Activated T-helper 2 cell treated with anti-CD3 and anti-CD28 coated beads, Interferon-gamma antibody, Interleukin-2, Interleukin-4, amounts not matched to agents 10 μg/mL and 5 μg/mL and 100 μg/mL, durations not matched to agents 14 hours and 24 hours and 36 hours (primary cell): ENCODE measurements around the gene EMD. TPM values are rescaled to one million over a fixed set of nuclear protein-coding genes. Genes with fewer than 3 reads are reported as not detected.
"Not testable (repeated sequence)": the region's sequence is repeated elsewhere in the genome, so short reads cannot be mapped to it uniquely, and the experiment has no call there.

Experiments
- DNase-seq: peaks from one replicate; pipeline ENCODE4 v3.0.0; 2021; ENCODE audit warnings: low spot score
- H3K27ac Mint-ChIP-seq: one replicate; pipeline ENCODE4 v1.8.0; 2021; ENCODE audit warnings: mixed read lengths
- H3K27me3 Mint-ChIP-seq: one replicate; pipeline ENCODE4 v1.8.0; 2021; ENCODE audit warnings: low read depth, mixed read lengths
- H3K36me3 Mint-ChIP-seq: one replicate; pipeline ENCODE4 v1.8.0; 2021; ENCODE audit warnings: low read depth, mixed read lengths
- H3K4me1 Mint-ChIP-seq: one replicate; pipeline ENCODE4 v1.8.0; 2021; ENCODE audit warnings: low read depth, mixed read lengths
- H3K4me3 Mint-ChIP-seq: one replicate; pipeline ENCODE4 v1.8.0; 2021; ENCODE audit warnings: low read depth, mild to moderate bottlenecking, moderate library complexity, mixed read lengths
- H3K9me3 Mint-ChIP-seq: one replicate; pipeline ENCODE4 v1.8.0; 2021; ENCODE audit warnings: mixed read lengths
- intact Hi-C: fragments of 100-400 bp; cut with micrococcal nuclease; formaldehyde crosslinking; loops from one replicate; pipeline ENCODE4 v1.15.1; 2023
- total RNA-seq: library from RNA; stranded (reverse); gene quantifications from 2 replicates; pipeline ENCODE4 v1.2.3, GENCODE V29; 2022

The EMD gene
- 95.6 and 98.8 TPM in 2 replicates for total RNA-seq

DNA sequence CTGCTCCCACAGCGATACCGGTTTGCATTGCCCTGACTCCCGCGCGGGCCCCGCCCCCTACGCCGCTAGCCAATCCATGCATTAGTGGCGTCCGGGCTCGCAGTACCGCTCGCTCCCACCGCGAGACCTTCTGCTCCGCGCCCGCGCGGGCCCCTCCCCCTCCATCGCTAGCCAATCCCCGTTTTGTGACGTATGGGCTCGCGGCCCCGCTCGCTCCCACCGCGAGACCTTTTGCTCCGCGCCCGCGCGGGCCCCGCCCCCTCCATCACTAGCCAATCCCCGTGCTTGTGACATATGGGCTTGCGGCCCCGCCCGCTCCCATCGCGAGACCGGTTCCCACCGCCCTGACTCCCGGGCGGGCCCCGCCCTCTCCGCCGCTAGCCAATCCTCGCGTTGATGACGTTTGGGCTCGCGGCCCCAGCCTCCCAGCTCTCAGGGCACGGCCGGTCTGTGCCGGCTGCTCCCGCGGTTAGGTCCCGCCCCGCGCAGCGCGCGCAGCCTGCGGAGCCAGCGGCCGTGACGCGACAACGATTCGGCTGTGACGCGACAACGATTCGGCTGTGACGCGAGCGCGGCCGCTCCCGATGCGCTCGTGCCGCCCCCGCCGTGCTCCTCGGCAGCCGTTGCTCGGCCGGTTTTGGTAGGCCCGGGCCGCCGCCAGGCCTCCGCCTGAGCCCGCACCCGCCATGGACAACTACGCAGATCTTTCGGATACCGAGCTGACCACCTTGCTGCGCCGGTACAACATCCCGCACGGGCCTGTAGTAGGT lies at the start of gene EMD:
Gene EMD (plus strand): TSS at position 497 of the 770 bp plus-strand sequence. CDS start 190 bp downstream, at position 687.
- intact Hi-C loops = loop anchor here (1.0 to 10.0 kb wide), 3 partner anchors 10 to 454 kb away; partner anchors contain the start of genes ARHGAP4, HCFC1 and TMEM187
- peak; percentile 96 for DNase-seq
- no peaks in the 10 kb centered on the region for H3K9me3 Mint-ChIP-seq

DNA sequence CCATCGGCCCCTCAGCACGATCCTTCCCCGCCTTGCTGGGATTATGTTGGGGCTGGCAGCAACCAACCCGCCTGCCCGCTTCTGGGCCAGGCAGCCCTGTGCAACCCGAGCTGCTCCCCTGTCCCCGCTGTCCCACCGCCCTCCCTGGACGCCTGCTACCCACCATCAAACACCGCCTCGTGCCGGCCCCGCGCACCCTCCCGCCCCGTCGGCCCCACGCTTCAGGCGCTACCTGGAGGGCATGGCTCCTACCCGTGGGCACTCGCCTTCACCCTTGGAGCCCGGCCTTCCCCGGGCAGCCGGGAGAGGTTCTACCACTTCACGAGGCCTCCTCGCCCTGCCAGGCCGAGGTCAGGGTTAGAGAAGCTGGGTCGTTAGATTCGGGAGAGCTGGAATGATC lies 46.5 kb upstream of the EMD start:
- Mint-ChIP-seq H3K36me3 (no peaks in the 10 kb centered on the region), H3K4me1 (peaks cover 27% of the 10 kb centered on the region), H3K27me3 (no peaks in the 10 kb centered on the region), H3K9me3 (no peaks in the 10 kb centered on the region), H3K4me3 (no peak overlapping the region), H3K27ac (no peak overlapping the region)
- DNase-seq = no peak
- intact Hi-C loops = no loop called here

More for the DNA sequence above, at the start of gene EMD:
- peak within 1 kb of the TSS; percentile 88 for H3K27ac Mint-ChIP-seq
- no peaks in the 10 kb centered on the region for H3K27me3 Mint-ChIP-seq
- H3K36me3 Mint-ChIP-seq = peaks cover 13% of the 10 kb centered on the region
- peaks cover 9% of the 10 kb centered on the region for H3K4me1 Mint-ChIP-seq
- peak within 1 kb of the TSS; percentile 87 for H3K4me3 Mint-ChIP-seq

DNA sequence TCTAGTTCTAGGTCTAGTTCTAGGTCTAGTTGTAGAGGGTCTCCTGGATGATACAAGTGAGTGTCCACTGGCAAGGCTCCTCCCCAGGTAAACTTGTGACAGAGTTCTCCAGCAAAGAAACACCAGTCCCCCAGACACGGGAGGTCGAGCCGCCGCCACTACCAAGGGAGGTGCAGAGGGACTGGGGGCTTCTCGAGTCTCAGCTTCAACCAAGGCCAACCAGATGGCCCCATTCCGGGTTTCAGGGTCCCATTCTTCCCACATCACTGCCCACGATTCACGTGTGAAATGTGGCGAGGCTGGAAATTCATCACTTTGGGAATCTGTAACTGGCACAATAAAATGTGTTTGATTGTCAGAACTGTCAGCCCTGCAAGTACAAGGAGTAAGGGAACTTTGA lies 46.0 kb upstream of the EMD start:
- Mint-ChIP-seq H3K4me1 (peaks cover 24% of the 10 kb centered on the region), H3K4me3 (no peak overlapping the region), H3K9me3 (no peaks in the 10 kb centered on the region), H3K27ac (no peak overlapping the region), H3K36me3 (no peaks in the 10 kb centered on the region), H3K27me3 (no peaks in the 10 kb centered on the region)
- DNase-seq = no peak
- intact Hi-C loops = no loop called here

DNA sequence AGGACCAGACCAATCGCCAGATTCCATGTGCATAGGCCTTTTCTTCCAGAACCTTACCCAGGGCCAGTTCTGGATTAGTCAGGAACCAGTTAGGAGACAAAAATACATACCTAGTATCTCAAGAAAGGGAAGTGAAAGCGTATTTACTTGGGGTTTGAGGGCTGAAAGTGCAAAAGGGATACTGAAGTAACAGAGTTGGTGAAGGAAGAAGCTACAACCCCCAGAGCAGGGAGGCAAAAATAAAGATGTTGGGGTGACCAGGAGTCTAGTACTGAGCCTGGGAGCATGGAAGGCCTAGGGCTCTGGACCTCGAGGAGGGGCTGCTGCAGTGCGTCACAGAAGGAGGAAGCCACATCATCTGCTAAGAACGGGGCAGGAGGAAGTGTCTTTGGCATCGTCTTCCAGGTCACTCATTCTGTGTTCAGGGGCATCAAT lies 45.2 kb upstream of the EMD start:
- Mint-ChIP-seq H3K27me3 (no peaks in the 10 kb centered on the region), H3K4me3 (peak overlapping the region; percentile 22), H3K36me3 (no peaks in the 10 kb centered on the region), H3K4me1 (peaks cover 21% of the 10 kb centered on the region), H3K9me3 (no peaks in the 10 kb centered on the region), H3K27ac (peak overlapping the region; percentile 88)
- DNase-seq = no peak
- intact Hi-C loops = no loop called here

DNA sequence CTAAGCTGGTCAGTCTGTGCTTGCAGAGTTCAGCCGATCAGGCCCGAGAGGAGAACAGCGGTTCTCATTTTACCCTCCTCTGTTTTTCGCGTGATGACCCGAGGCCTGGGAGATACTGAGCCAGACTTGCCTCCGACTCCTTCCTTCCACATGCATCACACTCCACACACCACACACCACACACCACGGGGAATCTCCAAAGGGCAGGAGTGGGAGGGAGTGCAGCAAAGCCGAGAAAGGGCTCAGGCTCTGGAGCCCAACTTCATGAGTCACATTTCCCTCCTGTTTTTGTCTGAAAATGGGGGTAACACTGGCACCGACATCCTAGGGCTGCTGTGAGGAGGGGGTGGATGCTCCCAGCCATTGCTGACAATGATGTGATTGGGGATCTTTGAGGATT lies 44.6 kb upstream of the EMD start:
- Mint-ChIP-seq H3K27ac (peak overlapping the region; percentile 88), H3K27me3 (no peaks in the 10 kb centered on the region), H3K36me3 (no peaks in the 10 kb centered on the region), H3K4me3 (no peak overlapping the region), H3K4me1 (peaks cover 21% of the 10 kb centered on the region), H3K9me3 (no peaks in the 10 kb centered on the region)
- DNase-seq = no peak
- intact Hi-C loops = no loop called here

DNA sequence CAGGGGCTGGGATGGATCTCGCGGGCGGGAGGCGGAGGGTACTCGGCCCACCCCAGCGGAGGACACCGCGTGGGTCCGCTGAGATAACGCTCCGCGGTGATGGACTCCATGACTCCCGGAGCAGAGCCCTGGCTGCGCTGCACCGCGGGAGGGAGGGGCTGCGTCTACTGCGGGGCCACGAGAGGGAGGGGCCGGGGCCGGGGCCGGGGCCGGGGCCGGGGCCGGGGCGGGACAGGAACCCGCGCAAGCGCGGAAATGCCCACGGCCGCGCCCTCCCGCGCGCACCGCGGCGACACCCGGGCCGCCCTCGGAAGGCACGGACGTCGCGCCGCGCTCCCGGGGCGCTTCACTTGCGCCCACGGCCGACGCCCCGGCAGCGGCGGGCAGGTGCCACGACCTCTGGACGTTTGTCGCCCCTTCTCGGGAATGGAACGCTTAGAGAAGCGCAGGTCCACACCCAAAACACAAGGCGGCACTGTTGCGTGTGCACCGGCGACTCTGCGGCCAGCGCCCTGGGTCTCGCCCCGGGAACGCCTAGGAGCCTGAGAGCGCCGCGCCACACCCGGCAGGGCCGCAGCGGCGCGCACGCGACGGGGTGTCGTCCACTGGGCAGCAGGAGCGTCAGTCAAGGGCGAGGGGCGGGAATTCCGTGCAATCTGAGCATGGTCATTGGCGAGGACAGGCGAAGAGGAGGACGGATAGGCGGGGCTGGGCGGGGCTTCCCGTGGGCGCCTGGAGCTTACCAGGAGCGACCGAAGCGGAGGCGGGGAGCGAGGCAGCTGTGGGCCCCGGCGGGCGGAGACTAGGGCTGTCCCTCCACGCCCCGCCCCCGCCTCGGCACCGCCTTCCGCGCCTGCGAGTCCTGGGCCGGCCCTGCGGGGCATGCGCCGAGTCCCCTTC lies 37.4 kb upstream of the EMD start:
- H3K27ac Mint-ChIP-seq, H3K36me3 Mint-ChIP-seq, H3K27me3 Mint-ChIP-seq, H3K4me3 Mint-ChIP-seq, H3K4me1 Mint-ChIP-seq, intact Hi-C loops, H3K9me3 Mint-ChIP-seq, DNase-seq: not testable (repeated sequence)

DNA sequence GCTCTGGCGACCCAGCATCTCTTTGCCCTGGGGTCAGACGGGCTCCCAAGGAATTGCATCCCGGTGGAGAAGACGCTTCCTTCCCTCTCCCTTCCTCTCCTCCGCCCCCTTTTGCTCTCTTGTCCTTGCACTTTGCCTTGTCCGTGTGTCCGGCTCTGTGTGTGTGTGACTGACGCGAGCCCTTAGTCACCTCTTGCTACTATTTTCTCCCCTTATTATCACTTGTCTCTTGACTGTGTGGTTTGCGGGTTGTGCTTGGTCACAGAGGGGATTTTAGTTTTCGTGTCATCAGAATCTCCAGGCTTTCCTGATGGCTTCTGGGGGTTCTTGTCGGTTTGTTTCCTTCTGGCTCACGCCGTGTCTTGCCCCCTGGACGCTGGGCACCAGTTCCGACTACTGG lies 36.0 kb upstream of the EMD start:
- H3K36me3 Mint-ChIP-seq, H3K27me3 Mint-ChIP-seq, H3K27ac Mint-ChIP-seq, DNase-seq, intact Hi-C loops, H3K4me3 Mint-ChIP-seq, H3K9me3 Mint-ChIP-seq, H3K4me1 Mint-ChIP-seq: not testable (repeated sequence)

DNA sequence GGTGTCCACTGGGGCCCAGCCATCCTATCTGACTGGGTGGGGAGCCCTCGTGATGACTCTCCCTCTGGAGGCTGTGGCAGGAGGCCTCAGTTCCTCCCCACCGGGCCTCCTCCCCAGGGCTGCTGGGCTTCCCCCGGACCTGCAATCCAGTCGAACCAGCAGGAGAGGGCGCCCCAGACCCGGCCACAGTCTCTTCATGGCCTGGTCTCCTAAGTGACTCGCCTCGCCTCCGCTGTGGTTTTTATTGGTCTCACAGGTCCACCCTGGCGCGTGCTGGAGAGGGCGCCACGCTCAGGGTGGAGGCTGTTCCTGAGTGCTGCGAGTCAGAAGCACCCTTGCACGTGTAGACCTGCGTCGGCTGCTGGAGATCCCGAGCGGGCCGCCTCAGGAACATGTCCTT lies 35.5 kb upstream of the EMD start:
- DNase-seq, H3K27me3 Mint-ChIP-seq, H3K27ac Mint-ChIP-seq, H3K4me1 Mint-ChIP-seq, H3K9me3 Mint-ChIP-seq, H3K4me3 Mint-ChIP-seq, intact Hi-C loops, H3K36me3 Mint-ChIP-seq: not testable (repeated sequence)

DNA sequence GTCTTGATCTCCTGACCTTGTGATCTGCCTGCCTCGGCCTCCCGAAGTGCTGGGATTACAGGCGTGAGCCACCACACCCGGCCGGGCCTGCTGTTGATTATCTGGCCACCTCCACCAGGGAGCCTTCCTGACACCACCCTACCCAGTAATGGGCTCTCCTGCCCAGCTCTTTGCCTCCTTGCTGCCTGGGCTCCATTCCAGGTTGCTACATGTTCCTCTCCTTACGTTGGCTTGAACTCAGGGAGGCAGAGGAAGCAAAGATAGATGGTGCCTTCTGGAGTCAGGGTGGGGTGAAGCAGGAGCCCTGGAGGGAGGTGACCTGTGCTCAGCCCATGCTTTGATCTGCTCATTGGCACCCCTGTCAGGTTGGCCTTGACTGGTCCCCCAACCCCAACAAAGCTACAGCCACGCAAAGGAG lies 31.0 kb upstream of the EMD start:
- intact Hi-C loops = no loop called here
- Mint-ChIP-seq H3K9me3 (no peaks in the 10 kb centered on the region), H3K27ac (peak overlapping the region; percentile 42), H3K4me3 (no peak overlapping the region), H3K36me3 (peaks cover 33% of the 10 kb centered on the region), H3K4me1 (peaks cover 7% of the 10 kb centered on the region), H3K27me3 (no peaks in the 10 kb centered on the region)
- DNase-seq = no peak

DNA sequence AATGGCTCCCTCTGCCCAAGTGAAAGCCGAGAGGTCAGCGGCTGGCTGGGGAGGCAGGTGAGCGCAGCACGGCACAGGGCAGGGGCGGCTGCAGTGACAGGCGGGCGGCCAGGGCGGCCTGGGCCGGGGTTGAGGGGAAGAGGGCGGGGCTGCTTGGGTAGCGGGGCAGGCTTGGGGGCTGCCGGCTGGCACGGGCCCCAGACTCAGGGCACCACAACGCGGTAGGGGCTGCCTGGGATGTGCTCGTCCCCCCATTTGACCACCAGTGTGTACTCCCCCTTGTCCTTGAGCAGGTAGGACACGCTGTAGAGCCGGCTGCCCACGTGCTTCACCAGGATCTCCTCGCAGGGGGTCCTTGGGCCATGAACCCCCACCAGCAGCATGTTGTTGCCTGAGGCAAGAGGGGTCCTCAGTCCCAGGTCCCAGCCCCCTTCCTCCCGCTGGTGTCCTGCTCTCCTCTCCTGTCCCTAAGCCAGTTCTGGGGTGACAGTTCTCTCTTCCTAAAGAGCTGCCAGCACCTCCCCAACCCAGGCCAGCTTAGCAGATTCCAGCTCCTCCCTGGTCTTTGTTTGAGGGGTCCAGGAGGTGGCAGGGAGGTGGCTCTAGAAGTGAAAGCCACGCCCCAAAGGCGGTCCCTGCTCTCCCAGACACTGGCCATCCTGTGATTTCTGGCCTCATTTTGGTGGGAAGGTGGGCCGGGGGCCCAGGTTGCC lies 30.3 kb upstream of the EMD start:
- Mint-ChIP-seq H3K36me3 (peaks cover 39% of the 10 kb centered on the region), H3K4me3 (no peak overlapping the region), H3K4me1 (peaks cover 9% of the 10 kb centered on the region), H3K27ac (no peak overlapping the region), H3K9me3 (no peaks in the 10 kb centered on the region), H3K27me3 (no peaks in the 10 kb centered on the region)
- intact Hi-C loops = no loop called here
- DNase-seq = no peak

DNA sequence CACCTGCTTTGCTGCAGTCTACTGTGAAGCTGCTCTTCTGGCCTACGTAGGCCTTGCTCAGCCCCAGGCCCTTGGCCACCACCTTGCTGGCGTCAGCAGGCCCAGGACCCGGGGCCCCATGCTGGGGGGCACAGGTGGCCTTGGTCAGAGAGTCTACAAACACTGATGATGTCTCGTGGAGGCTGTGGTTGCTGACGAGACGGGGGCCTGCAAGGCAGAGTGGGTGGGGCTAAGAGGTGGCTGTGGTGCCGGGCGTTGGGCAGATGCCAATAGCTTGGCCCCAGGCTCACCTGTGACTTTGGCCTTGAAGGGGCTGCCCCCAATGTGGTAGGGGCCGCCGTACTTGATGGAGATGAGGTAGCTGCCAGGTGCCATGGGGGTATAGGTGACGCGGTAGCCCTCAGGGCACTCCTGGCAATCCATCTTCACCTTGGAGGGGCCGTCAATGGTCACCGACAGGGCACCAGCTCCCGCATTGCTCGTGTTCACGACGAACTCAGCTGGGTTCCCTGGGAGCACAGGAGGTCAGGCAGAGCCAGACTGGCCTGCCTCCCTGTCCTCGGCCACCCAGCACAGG lies 29.6 kb upstream of the EMD start:
- Mint-ChIP-seq H3K4me3 (no peak overlapping the region), H3K27ac (no peak overlapping the region), H3K36me3 (peaks cover 44% of the 10 kb centered on the region), H3K27me3 (no peaks in the 10 kb centered on the region), H3K4me1 (peaks cover 9% of the 10 kb centered on the region), H3K9me3 (no peaks in the 10 kb centered on the region)
- no peak for DNase-seq
- intact Hi-C loops = no loop called here

DNA sequence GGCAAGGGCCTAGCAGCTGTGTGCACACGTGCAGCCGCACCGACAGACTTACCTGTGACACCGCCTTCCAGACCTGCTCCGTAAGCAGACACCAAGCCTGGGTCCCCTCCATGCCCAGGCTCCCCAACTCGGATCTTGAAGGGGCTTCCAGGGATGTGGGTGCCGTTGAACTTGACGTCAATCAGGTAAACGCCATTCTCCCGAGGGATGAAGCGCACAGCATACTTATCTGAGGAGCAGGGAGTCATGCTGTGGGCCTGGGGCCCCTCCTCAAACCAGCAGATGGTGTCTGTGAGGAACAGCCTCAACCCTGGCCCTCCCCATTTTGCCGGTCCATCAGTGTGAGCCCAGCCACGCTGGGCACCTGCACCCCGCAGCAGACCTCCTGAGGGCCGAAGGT lies 29.1 kb upstream of the EMD start:
- peaks cover 44% of the 10 kb centered on the region for H3K36me3 Mint-ChIP-seq
- H3K27ac Mint-ChIP-seq = no peak overlapping the region
- intact Hi-C loops = no loop called here
- H3K9me3 Mint-ChIP-seq = no peaks in the 10 kb centered on the region
- H3K4me3 Mint-ChIP-seq = no peak overlapping the region
- no peaks in the 10 kb centered on the region for H3K27me3 Mint-ChIP-seq
- DNase-seq = no peak
- H3K4me1 Mint-ChIP-seq = peaks cover 9% of the 10 kb centered on the region
